Muscle layer of colon (tissue), 2 donors: Measurements from ENCODE around the gene F12.

Experiments used
- H3K27ac ChIP-seq: one replicate; pipeline ENCODE4 v1.7.0; 2013; ENCODE audit warnings: low read depth, mild to moderate bottlenecking, low read length, moderate library complexity
- H3K27me3 ChIP-seq, 2 donors: one replicate each; pipeline ENCODE4 v1.7.0; 2013; ENCODE audit warnings: low read length in 2 of 2, mild to moderate bottlenecking in 2 of 2; ENCODE audit not compliant: insufficient read depth in 2 of 2, control insufficient read depth in 1 of 2
- H3K36me3 ChIP-seq: one replicate; pipeline ENCODE4 v1.7.0; 2013; ENCODE audit warnings: mild to moderate bottlenecking, low read length; ENCODE audit not compliant: insufficient read depth
- H3K4me1 ChIP-seq: one replicate; pipeline ENCODE4 v1.7.0; 2013; ENCODE audit warnings: mild to moderate bottlenecking, low read length; ENCODE audit not compliant: insufficient read depth
- H3K4me3 ChIP-seq, 2 donors: one replicate each; pipeline ENCODE4 v1.7.0; 2013; ENCODE audit warnings: low read length in 2 of 2, low read depth in 1 of 2, mild to moderate bottlenecking in 1 of 2, moderate library complexity in 1 of 2
- H3K9ac ChIP-seq: one replicate; pipeline ENCODE4 v1.7.0; 2013; ENCODE audit warnings: low read length
- H3K9me3 ChIP-seq: one replicate; pipeline ENCODE4 v1.7.0; 2013; ENCODE audit warnings: mild to moderate bottlenecking, low read length
- donor health status: abdominal sarcoma.
- donor health status: Adenocarcinoma of cecum.

F12 gene

DNA sequence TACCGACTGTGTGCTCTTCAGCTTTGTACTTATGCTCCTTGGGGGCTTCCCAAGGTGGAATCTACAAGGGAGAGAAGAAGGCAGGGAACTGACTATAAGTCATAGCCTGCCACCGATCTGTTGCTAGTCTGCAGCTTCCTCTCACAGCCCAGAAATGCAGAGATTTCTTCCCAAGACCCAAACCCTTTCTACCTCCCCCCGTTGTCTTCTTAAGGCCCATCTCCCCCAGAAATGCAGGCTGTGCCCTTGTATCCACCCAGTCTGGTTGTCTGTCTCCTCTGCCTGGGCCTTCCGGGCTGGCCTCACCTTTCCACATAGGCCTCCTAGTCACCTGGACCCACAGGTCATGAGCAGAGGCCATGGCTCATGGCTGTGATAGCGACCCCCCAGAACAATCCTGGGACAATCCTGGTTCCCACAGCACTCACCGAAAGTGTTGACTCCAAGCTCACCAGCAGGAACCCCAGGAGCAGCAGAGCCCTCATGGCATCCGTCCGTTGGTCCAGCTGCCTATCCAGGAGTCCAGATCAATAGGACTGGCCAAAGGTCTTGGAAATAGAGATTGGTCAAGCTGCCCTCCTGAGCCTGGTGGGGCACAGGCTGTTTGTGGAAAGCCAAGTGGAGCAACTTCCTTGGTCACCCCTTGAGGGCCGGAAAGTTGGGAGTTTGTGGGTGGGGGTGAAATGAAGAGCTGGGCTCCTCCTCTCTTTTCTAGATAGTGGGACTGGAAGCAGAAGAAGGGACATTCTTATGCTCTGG, at the start of gene F12:
TSS of gene F12 (minus strand) at position 522 of the 759 bp plus-strand sequence. CDS start at position 485, 37 bp downstream.
- Histone ChIP-seq H3K4me1 (peaks cover 2% of the 10 kb centered on the region), H3K9ac (no peak within 1 kb of the TSS), H3K27ac (no peak within 1 kb of the TSS), H3K4me3 (no peak within 1 kb of the TSS), H3K27me3 (peaks cover 0 to 10% of the 10 kb centered on the region in 2 donors), H3K9me3 (no peaks in the 10 kb centered on the region), H3K36me3 (no peaks in the 10 kb centered on the region)

DNA sequence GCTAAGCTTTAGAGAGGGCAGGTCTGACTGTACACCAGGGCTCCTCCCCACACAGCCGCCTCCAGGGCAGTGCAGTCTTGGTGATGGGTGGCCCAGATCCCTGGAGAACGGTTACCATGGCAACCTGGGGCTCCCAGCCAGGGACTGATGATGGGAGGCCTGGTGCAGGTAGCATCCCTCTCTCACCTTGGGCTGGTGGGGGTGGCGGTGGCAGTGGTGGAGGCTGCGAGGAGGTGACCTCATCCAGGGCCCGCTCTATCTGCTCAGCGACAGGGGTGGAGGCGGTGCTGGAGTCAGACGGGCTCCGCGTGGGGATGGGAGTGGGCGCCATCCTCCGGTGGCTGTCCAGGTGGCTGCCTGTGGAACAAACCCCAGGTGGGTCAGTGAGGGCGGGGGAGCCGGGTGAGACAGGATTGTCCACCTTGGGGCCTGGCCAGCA, 49.6 kb upstream of the F12 start:
- peaks cover 24% of the 10 kb centered on the region for H3K36me3 ChIP-seq
- peaks cover 14% of the 10 kb centered on the region for H3K4me1 ChIP-seq
- no peak overlapping the region for H3K27ac ChIP-seq
- H3K9me3 ChIP-seq = no peaks in the 10 kb centered on the region
- H3K9ac ChIP-seq = no peak overlapping the region
- no peak overlapping the region for H3K4me3 ChIP-seq
- H3K27me3 ChIP-seq = no peaks in the 10 kb centered on the region

DNA sequence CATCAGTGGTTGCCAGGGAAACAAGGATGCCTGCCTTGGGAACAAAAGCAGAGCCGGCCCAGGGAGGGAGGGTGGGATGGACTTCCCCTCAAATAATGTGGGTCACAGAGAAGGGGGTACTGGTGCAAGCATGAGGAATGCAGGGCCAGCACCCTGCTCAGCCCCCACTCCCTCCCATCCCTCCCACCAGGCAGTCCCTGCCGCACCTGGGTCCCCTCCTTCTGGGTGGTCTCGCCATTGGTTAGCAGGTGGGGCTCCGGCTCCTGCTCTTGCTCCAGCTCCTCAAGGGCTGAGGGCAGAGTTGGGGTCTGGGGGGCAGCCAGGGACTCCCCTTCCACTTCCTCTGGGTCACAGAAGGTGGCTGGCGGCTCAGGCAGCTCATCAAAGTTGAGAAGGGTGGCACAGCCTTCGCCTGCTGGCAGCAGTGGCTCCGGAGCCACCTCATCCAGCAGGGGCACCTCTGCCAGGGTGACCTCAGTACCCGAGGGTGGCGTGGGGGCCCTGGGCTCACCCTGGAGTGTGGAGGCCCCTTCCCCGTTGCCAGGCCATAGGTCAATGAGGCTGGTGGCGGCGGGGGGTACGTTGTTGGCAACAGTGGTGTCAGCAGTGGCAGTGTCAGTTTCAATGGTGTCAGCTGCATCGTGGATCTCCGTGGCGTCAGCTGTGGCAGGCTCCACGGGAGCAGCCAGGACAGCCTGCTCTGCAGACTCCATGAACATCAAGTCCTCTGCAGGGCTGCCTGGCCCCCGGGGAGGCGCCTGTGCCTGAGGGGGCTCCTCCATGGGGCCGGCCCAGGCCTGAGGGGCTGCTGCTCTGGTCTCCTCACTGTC, 48.7 kb upstream of the F12 start:
- Histone ChIP-seq H3K27me3 (peaks cover 2 to 5% of the 10 kb centered on the region in 2 donors), H3K4me3 (no peak overlapping the region), H3K9me3 (no peaks in the 10 kb centered on the region), H3K36me3 (peaks cover 24% of the 10 kb centered on the region), H3K27ac (no peak overlapping the region), H3K9ac (no peak overlapping the region), H3K4me1 (peaks cover 18% of the 10 kb centered on the region)

DNA sequence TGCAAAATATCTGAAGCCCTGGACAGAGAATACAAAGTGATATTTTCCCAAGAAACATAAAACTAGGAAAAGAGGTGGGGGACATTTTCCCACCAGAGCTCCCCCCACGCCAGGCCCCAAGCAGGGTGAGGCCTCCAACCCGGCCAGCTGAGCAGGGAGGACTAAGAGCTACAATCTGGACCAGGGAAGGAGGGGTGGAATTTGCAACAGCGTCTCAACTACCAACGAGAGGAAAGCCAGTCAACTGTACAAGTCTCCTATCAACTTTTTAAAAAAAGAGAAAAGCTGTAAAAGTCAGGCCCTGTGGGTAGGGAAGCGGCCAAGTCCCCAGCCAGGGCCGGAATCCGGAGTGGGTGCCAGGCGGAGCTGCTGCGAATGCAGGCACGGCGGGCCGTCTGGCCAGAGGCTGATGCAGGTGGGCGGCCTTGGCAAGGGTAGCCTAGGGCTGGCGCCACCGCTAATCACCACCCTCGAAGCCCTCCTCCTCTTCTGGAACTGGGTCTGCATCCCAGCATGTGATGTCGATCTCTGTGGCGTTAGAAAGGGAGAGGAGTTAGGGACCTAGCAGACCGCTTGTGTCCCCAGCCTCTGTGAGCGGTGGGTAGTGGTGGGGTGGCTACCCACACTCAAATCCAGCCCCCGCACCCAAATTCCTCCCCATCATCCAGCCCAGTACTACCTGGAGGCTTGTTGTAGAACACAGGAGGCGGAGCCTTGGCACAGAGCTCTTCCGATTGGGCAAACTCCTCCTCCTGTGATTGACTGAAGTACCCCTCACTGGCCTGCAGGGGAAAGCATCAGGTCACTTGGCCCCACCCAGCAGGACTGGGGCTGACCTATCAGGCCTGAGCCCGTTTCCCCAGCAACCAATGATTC, 47.9 kb upstream of the F12 start:
- Histone ChIP-seq H3K36me3 (peaks cover 24% of the 10 kb centered on the region), H3K4me1 (peaks cover 18% of the 10 kb centered on the region), H3K4me3 (no peak overlapping the region), H3K9me3 (no peaks in the 10 kb centered on the region), H3K27ac (no peak overlapping the region), H3K27me3 (peaks cover 10 to 13% of the 10 kb centered on the region in 2 donors), H3K9ac (no peak overlapping the region)

DNA sequence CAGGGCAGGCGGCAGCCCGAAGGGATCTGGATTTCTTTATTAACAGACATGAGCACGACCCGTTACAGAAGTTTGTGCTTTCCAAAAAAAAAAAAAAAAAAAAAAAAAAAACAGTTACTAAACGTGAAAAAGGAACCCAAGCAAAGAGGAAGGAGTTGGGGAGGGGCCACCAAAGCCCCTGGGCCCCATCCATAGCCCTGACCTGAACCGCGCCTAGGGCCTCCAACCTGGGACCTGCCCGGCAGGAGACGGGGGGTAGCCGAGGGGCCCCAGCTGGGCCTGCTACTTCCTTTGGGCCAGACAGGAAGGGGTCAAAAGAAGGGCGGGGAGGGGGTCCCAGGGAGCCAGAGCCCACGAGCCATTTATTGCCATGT, 47.2 kb upstream of the F12 start:
- Histone ChIP-seq H3K4me1 (peaks cover 18% of the 10 kb centered on the region), H3K9me3 (no peaks in the 10 kb centered on the region), H3K36me3 (peaks cover 24% of the 10 kb centered on the region), H3K4me3 (no peak overlapping the region), H3K9ac (no peak overlapping the region), H3K27me3 (peaks cover 13 to 17% of the 10 kb centered on the region in 2 donors), H3K27ac (peak overlapping the region; percentile 72)

DNA sequence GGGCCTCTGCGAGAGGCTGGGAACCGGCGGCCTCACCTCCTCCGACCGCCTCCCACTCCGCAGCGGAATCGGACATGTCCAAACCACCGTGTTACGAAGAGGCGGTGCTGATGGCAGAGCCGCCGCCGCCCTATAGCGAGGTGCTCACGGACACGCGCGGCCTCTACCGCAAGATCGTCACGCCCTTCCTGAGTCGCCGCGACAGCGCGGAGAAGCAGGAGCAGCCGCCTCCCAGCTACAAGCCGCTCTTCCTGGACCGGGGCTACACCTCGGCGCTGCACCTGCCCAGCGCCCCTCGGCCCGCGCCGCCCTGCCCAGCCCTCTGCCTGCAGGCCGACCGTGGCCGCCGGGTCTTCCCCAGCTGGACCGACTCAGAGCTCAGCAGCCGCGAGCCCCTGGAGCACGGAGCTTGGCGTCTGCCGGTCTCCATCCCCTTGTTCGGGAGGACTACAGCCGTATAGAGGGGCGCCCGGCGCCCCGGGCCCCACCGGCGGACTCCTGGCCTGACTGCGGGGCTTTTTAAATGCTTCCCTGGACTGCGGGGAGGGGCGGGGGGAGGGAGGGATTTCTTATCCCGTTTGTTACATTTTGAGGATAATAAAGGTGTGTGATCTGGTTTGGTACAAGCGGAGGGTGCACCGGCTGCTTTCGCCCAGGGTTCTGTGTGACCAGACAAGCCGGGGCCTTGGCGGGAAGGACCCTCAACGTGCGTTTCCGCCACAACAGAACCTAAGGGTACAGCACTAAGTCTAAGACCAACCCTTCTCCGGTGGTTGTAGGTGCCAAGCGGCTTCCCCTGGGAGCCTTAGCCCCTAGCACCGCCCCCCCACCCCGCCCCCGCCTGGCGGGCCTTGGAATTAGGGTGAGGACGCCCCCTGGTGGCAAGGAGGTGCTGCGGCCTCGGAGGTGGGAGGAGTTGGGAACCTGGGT, 46.6 kb upstream of the F12 start:
- Histone ChIP-seq H3K9ac (no peak overlapping the region), H3K36me3 (peaks cover 24% of the 10 kb centered on the region), H3K27ac (peak overlapping the region; percentile 68), H3K27me3 (peaks cover 13 to 20% of the 10 kb centered on the region in 2 donors), H3K4me1 (peaks cover 18% of the 10 kb centered on the region), H3K4me3 (peak overlapping the region; percentile 66 to 71), H3K9me3 (no peaks in the 10 kb centered on the region)

DNA sequence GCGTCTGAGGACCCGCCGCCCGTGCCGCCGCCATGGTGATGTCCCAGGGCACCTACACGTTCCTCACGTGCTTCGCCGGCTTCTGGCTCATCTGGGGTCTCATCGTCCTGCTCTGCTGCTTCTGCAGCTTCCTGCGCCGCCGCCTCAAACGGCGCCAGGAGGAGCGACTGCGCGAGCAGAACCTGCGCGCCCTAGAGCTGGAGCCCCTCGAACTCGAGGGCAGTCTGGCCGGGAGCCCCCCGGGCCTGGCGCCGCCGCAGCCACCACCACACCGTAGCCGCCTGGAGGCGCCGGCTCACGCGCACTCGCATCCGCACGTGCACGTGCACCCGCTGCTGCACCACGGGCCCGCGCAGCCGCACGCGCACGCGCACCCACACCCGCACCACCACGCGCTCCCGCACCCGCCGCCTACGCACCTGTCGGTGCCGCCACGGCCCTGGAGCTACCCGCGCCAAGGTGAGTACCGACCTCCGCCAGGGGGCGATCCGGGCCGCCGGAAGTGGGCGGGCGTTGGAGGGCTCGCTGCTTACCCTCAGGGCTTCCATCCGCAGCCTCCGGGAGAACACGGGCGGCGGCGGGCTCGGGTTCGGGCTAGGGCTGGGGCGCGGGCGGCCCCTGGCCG, 45.8 kb upstream of the F12 start:
- Histone ChIP-seq H3K4me1 (peaks cover 18% of the 10 kb centered on the region), H3K4me3 (peak overlapping the region; percentile 66 to 71), H3K36me3 (peaks cover 21% of the 10 kb centered on the region), H3K27ac (peak overlapping the region; percentile 68), H3K9me3 (no peaks in the 10 kb centered on the region), H3K27me3 (peaks cover 20 to 28% of the 10 kb centered on the region in 2 donors), H3K9ac (no peak overlapping the region)

DNA sequence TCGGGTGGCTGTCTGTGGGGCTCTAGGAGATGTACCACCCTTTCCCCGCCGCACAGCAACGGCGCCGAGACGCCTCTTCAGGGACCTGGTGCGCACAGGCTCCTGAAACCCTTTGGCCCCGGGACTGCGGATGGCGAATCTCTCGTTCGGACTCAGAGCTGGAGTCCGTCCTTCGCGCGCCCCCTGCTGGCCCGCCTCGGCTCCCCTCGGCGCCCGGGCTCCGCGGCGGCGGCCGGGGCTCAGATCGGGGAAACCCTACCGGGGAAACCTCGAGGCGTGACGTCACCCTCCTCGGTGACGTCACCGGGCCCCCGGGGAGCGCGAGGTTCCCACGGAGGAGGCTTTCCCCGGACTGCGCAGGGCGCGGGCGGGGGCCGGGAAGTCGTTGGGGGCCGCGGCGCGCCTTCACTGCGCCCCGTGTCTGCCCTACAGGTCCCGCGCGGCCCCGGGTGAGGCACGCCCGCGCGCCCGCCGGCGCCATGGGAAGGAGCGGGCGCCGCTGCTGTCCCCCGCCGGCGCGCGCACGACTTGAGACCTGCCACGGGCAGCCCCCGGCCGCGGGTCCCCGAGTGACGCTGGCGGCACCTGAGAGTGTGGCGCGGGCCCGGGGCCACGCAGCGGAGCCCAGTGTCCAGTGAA, 45.2 kb upstream of the F12 start:
- peak overlapping the region; percentile 23 for H3K27ac ChIP-seq
- no peak overlapping the region for H3K9ac ChIP-seq

DNA sequence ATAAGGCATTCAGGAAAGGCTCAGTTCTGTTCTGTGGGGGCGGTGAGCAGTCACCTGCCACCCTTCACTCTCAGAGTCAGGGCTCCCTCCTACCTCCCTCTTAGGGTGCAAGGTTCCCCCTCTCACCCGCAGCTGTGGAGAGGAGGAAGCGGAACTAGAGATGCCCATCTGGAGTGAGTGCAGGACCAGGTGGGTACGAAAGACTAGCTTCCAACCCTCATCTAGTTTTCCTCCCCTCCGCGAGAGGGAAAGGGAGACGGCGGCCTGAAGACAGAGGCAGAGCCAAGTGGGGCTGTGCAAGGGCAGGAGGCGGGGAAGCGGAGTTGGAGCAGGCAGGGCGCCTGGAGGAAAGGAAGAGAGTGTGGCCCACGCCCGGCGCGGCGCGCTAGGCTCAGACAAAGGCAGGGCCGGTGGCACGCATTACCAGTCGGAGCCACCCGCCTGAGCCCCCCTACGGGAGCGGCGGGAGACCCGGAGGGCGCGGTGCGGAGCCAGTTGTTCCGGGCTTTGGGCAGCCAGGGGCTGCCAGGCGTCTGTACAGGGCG, 44.6 kb upstream of the F12 start:
- Histone ChIP-seq H3K27ac (no peak overlapping the region), H3K9me3 (no peaks in the 10 kb centered on the region), H3K4me1 (peaks cover 18% of the 10 kb centered on the region), H3K27me3 (peaks cover 32 to 40% of the 10 kb centered on the region in 2 donors), H3K9ac (no peak overlapping the region), H3K4me3 (peak overlapping the region in 1 of 2 donors; percentile 49), H3K36me3 (peaks cover 16% of the 10 kb centered on the region)

More for the DNA sequence above, 45.2 kb upstream of the F12 start:
- Histone ChIP-seq H3K4me3 (peak overlapping the region; percentile 66 to 71), H3K36me3 (peaks cover 16% of the 10 kb centered on the region), H3K27me3 (peaks cover 27 to 34% of the 10 kb centered on the region in 2 donors), H3K4me1 (peaks cover 18% of the 10 kb centered on the region), H3K9me3 (no peaks in the 10 kb centered on the region)
